Thoracic aorta (tissue), 2 donors: ENCODE measurements around the gene SMAD1. TPM values are rescaled to one million over a fixed set of nuclear protein-coding genes. Genes with fewer than 3 reads are reported as not detected.
A peak's percentile ranks its signal among the peaks of the same experiment; 100 is the strongest.

Experiments used
- ATAC-seq: fragments of 150-250 bp; one replicate; pipeline ENCODE4 v1.8.0; 2017; ENCODE audit warnings: low read depth; ENCODE audit not compliant: insufficient number of reproducible peaks, low FRiP score
- DNase-seq: peaks from one replicate; pipeline ENCODE4 v3.0.0-alpha.2; 2020; ENCODE audit warnings: low spot score
- H3K27ac ChIP-seq, 2 donors: fragments of 200-600 bp; sonication (generic); 1 replicate in 1 of 2; 2 replicates in 1 of 2; pipeline ENCODE4 v1.5.1; 2016; ENCODE audit warnings: mild to moderate bottlenecking in 2 of 2, moderate library complexity in 2 of 2
- H3K27me3 ChIP-seq: fragments of 200-600 bp; sonication (generic); replicated peaks from 2 replicates; pipeline ENCODE4 v1.6.0; 2016; ENCODE audit warnings: mild to moderate bottlenecking; ENCODE audit not compliant: insufficient read depth
- H3K36me3 ChIP-seq: fragments of 200-600 bp; sonication (generic); one replicate; pipeline ENCODE4 v1.5.1; 2016
- H3K4me1 ChIP-seq, 2 donors: fragments of 200-600 bp; sonication (generic); 1 replicate in 1 of 2; 2 replicates in 1 of 2; pipeline versions ENCODE4 v1.5.1 to v1.6.0; 2016; ENCODE audit warnings: low read depth in 2 of 2, mild to moderate bottlenecking in 1 of 2; ENCODE audit not compliant: control insufficient read depth in 1 of 2
- H3K4me3 ChIP-seq: fragments of 200-600 bp; sonication (generic); 2 replicates; pipeline ENCODE4 v1.5.1; 2016; ENCODE audit warnings: mild to moderate bottlenecking
- H3K9me3 ChIP-seq: fragments of 200-600 bp; sonication (generic); 2 replicates; pipeline ENCODE4 v1.5.1; 2016
- CTCF ChIP-seq: fragments of 200-600 bp; sonication (generic); IDR thresholded peaks from one replicate; pipeline ENCODE4 v1.5.1; 2019; ENCODE audit warnings: antibody characterized with exemption
- total RNA-seq, 2 donors: library from RNA; depleted of rRNA; stranded (reverse); fragments of >200 nt; gene quantifications; one replicate each; pipeline versions ENCODE4 v1.1.0 to v1.2.3, GENCODE V29; 2016

Gene SMAD1
- total RNA-seq, 2 donors from 2014 or later: 39.9 to 55.2 TPM

DNA sequence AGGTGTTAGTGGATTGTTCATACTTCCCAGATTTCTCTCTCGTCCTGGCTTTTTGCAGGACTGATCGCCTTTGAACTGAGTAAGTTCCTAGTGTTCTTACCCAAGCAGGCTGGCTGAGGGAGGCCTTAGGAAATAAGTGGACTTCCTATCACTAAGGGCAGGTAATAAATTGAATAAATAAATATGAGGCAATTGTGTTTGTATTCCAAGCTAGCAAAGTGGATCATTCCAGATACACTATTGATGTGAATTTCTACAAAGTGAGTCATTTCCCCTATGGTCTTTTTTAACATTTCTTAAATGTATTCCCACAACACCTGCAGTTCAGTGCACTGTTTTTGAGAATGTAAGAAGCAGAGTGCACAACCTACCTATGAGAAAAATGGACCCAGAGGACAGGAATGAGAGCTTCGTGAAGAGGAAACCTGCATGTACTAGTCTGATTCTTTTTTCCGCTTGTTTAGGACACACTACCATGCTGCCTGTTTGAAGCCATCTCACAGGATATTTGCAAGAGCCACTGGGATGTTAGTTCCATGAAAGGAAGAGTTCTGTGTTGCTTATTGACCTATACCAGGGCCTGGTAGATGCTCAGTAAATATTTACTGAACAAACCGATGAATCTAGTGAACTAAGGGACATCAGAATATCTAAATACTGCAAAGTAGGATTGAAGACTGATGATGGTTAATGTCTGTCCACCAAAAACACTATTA is 29.0 kb upstream of the SMAD1 start:
- TF ChIP-seq CTCF: no peak
- Histone ChIP-seq H3K9me3 (peaks cover 1% of the 10 kb centered on the region), H3K36me3 (no peaks in the 10 kb centered on the region), H3K4me3 (no peak overlapping the region), H3K27ac (no peak overlapping the region), H3K4me1 (no peaks in the 10 kb centered on the region), H3K27me3 (no peaks in the 10 kb centered on the region)
- ATAC-seq (no peak), DNase-seq (no peak)

- Histone ChIP-seq H3K27ac (no peak overlapping the region), H3K36me3 (no peaks in the 10 kb centered on the region), H3K4me1 (no peaks in the 10 kb centered on the region), H3K27me3 (no peaks in the 10 kb centered on the region), H3K4me3 (no peak overlapping the region), H3K9me3 (peaks cover 4% of the 10 kb centered on the region)
- DNase-seq (no peak), ATAC-seq (no peak)
- TF ChIP-seq CTCF: no peak
Observed at GRCh38 chr4:145453163-145453520, 28.5 kb upstream of the SMAD1 start.

DNA sequence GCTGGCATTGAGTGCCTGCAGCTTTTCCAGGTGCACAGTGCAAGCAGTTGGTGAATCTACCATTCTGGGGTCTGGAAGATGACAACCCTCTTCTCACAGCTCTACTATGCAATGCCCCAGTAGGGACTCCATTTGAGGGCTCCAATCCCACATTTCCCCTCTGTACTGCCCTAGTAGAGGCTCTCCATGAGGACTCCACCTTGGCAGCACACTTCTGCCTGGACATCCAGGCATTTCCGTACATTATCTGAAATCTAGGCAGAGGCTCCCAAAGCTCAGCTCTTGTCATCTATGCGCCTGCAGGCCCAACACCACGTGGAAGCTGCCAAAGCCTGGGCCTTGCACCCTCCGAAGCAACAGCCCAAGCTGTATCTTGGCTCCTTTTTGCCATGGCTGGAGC is 8.4 kb upstream of the SMAD1 start:
- no peak for ATAC-seq
- Histone ChIP-seq H3K27me3 (no peaks in the 10 kb centered on the region), H3K36me3 (no peaks in the 10 kb centered on the region), H3K27ac (no peak overlapping the region), H3K4me3 (no peak overlapping the region), H3K9me3 (no peaks in the 10 kb centered on the region), H3K4me1 (no peaks in the 10 kb centered on the region)
- DNase-seq: no peak
- no peak for TF ChIP-seq CTCF

DNA sequence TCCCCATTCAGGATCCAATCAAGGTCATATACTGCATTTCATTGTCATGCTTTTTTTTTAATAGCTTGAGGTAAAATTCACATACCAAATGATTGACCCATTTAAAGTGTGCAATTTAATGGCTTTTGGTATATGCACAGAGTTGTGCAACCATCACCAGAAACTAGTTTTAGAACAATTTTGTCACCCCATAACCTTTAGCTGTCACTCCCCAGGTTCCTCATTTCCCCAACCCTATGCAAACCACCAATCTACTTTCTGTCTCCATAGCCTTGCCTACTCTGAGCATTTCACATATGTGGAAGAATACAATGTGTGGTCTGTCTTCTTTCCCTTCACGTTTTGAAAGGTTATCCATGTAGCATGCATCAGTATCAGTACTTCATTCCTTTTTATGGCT is 1.4 kb upstream of the SMAD1 start:
- Histone ChIP-seq H3K9me3 (no peaks in the 10 kb centered on the region), H3K27me3 (no peaks in the 10 kb centered on the region), H3K36me3 (no peaks in the 10 kb centered on the region), H3K27ac (no peak overlapping the region), H3K4me3 (no peak overlapping the region), H3K4me1 (peaks cover 4 to 18% of the 10 kb centered on the region in 2 donors)
- TF ChIP-seq CTCF: no peak
- no peak for ATAC-seq
- DNase-seq: no peak

GRCh38 chr4:145481942-145482208 is 222 bp downstream of the SMAD1 start:
- ATAC-seq (no peak), DNase-seq (no peak)
- H3K27ac ChIP-seq: peak overlapping the region; percentile 91 to 93
- H3K4me1 ChIP-seq: peaks cover 4 to 19% of the 10 kb centered on the region in 2 donors
- H3K9me3 ChIP-seq: no peaks in the 10 kb centered on the region
- no peaks in the 10 kb centered on the region for H3K27me3 ChIP-seq
- no peak for TF ChIP-seq CTCF
- H3K36me3 ChIP-seq: no peaks in the 10 kb centered on the region
- peak overlapping the region; percentile 96 for H3K4me3 ChIP-seq
